ENCODE data around the gene MALRD1.

DNA sequence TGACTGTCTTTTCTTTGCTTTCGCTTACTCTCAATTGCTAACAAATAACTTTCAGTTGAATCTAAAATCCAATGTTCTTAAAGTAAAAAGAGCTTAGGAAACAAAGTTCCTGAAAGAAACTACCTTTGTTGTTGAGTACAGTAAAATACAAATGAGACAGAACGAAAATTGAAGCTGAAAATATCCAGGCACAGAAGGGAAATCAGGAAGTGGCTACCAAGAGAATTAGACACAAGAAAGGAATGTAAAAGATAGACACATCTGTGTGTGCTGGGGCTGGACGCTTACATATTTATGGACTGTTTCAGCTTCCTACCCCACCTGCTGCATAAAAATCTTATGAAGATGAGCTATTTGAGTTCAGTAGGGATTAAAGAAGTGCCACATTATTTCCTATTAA lies 606.0 kb downstream of the MALRD1 start:
- no peak for TF ChIP-seq EZH2phosphoT487 (IDR thresholded peaks at IDR 0.05; ENCODE audit: insufficient read depth, low read depth)
- TF ChIP-seq EZH2 (IDR thresholded peaks at IDR 0.05; ENCODE audit: insufficient read depth, poor library complexity, severe bottlenecking) = no peak

Measured in GM23248 (cell line).